Nephron (organoid): ENCODE measurements around the gene GSK3A.

Experiments used
- H3K27ac Mint-ChIP-seq, 3 experiments: 2 replicates each; pipeline ENCODE4 v1.8.0; 2020; ENCODE audit warnings: mixed read lengths in 3 of 3, mild to moderate bottlenecking in 2 of 3, moderate library complexity in 1 of 3
- H3K27me3 Mint-ChIP-seq: 2 replicates; pipeline ENCODE4 v1.8.0; 2021; ENCODE audit warnings: low read depth, mild to moderate bottlenecking, moderate library complexity, mixed read lengths
- H3K36me3 Mint-ChIP-seq: 2 replicates; pipeline ENCODE4 v1.8.0; 2020; ENCODE audit warnings: low read depth, mixed read lengths
- H3K4me1 Mint-ChIP-seq: 2 replicates; pipeline ENCODE4 v1.8.0; 2020; ENCODE audit warnings: mixed read lengths
- H3K4me3 Mint-ChIP-seq, 3 experiments: 2 replicates each; pipeline ENCODE4 v1.8.0; 2020; ENCODE audit warnings: mild to moderate bottlenecking in 3 of 3, mixed read lengths in 3 of 3, moderate library complexity in 2 of 3
- H3K9me3 Mint-ChIP-seq: 2 replicates; pipeline ENCODE4 v1.8.0; 2020; ENCODE audit warnings: mixed read lengths
- CTCF ChIP-seq, 3 experiments: fragments of 200-600 bp; sonication (generic); IDR thresholded peaks; one replicate each; pipeline ENCODE4 v1.5.0; 2021; ENCODE audit warnings: antibody characterized with exemption in 3 of 3; ENCODE audit not compliant: unreplicated experiment in 3 of 3

Gene GSK3A

GRCh38 chr19:42285988-42286348 lies 43.6 kb upstream of the GSK3A start:
- no peaks in the 10 kb centered on the region for H3K9me3 Mint-ChIP-seq
- peaks cover 4% of the 10 kb centered on the region for H3K27me3 Mint-ChIP-seq
- no peaks in the 10 kb centered on the region for H3K36me3 Mint-ChIP-seq
- H3K4me3 Mint-ChIP-seq = peak overlapping the region; percentile 94 to 99 (median 99)
- H3K4me1 Mint-ChIP-seq = peaks cover 17% of the 10 kb centered on the region
- peak overlapping the region; percentile 89 to 98 (median 97) for H3K27ac Mint-ChIP-seq
- no peak for TF ChIP-seq CTCF (IDR thresholded peaks at IDR 0.05; ENCODE audit: unreplicated experiment in 3 of 3)

GRCh38 chr19:42285541-42285941 lies 43.1 kb upstream of the GSK3A start:
- Mint-ChIP-seq H3K4me3 (peak overlapping the region; percentile 94 to 99 (median 99)), H3K4me1 (peaks cover 17% of the 10 kb centered on the region), H3K27me3 (peaks cover 4% of the 10 kb centered on the region), H3K27ac (peak overlapping the region; percentile 89 to 98 (median 97)), H3K9me3 (no peaks in the 10 kb centered on the region), H3K36me3 (no peaks in the 10 kb centered on the region)
- TF ChIP-seq CTCF (IDR thresholded peaks at IDR 0.05; ENCODE audit: unreplicated experiment in 3 of 3) = no peak

GRCh38 chr19:42284591-42285341 lies 42.4 kb upstream of the GSK3A start:
- no peak for TF ChIP-seq CTCF (IDR thresholded peaks at IDR 0.05; ENCODE audit: unreplicated experiment in 3 of 3)
- no peaks in the 10 kb centered on the region for H3K36me3 Mint-ChIP-seq
- H3K4me3 Mint-ChIP-seq = peak overlapping the region; percentile 94 to 99 (median 99)
- peaks cover 17% of the 10 kb centered on the region for H3K4me1 Mint-ChIP-seq
- no peaks in the 10 kb centered on the region for H3K9me3 Mint-ChIP-seq
- H3K27me3 Mint-ChIP-seq = peaks cover 4% of the 10 kb centered on the region
- H3K27ac Mint-ChIP-seq = peak overlapping the region; percentile 89 to 98 (median 97)

- no peak for TF ChIP-seq CTCF (IDR thresholded peaks at IDR 0.05; ENCODE audit: unreplicated experiment in 3 of 3)
- H3K4me1 Mint-ChIP-seq = peaks cover 24% of the 10 kb centered on the region
- no peak overlapping the region for H3K27ac Mint-ChIP-seq
- peaks cover 4% of the 10 kb centered on the region for H3K27me3 Mint-ChIP-seq
- no peak overlapping the region for H3K4me3 Mint-ChIP-seq
- H3K9me3 Mint-ChIP-seq = no peaks in the 10 kb centered on the region
- H3K36me3 Mint-ChIP-seq = no peaks in the 10 kb centered on the region
Observed at GRCh38 chr19:42284066-42284501, 41.7 kb upstream of the GSK3A start.

GRCh38 chr19:42283188-42284065 lies 41.0 kb upstream of the GSK3A start:
- Mint-ChIP-seq H3K4me3 (no peak overlapping the region), H3K9me3 (no peaks in the 10 kb centered on the region), H3K36me3 (no peaks in the 10 kb centered on the region), H3K27me3 (peaks cover 4% of the 10 kb centered on the region), H3K4me1 (peaks cover 31% of the 10 kb centered on the region), H3K27ac (no peak overlapping the region)
- no peak for TF ChIP-seq CTCF (IDR thresholded peaks at IDR 0.05; ENCODE audit: unreplicated experiment in 3 of 3)
